ENCODE results near the gene MCOLN1. TPM values are rescaled to one million over a fixed set of nuclear protein-coding genes. Genes with fewer than 3 reads are reported as not detected.

MCOLN1 gene
- total and polyA plus RNA-seq, 2 of the 4 experiments (the other 2 are of a cell fraction) = 3.4 to 19.6 TPM

GRCh38 chr19:7549429-7550148, 27.2 kb downstream of the MCOLN1 start:
- 96% methylated on average over 8 of the region's 36 CpGs; no CpG with 5 or more reads in 1 of the 2 experiments for WGBS, 2 experiments (ENCODE audit: extremely low coverage in 2 of 2, insufficient read length in 1 of 2)
- no peaks in the 10 kb centered on the region for H3K4me1 ChIP-seq (ENCODE audit: control insufficient read depth, insufficient read depth, low read length)
- no peak overlapping the region for H3K18ac ChIP-seq (ENCODE audit: low read depth, low read length)
- H3K23ac ChIP-seq (ENCODE audit: low read depth, low read length) = no peak overlapping the region
- H2AK9ac ChIP-seq (replicated peaks; ENCODE audit: low read depth, low read length, poor library complexity) = no peak overlapping the region
- in situ Hi-C loops (cut with MboI; ENCODE audit: low sequenced_read_pairs) = no loop called here
- no peak overlapping the region for H4K5ac ChIP-seq (ENCODE audit: low read depth, low read length)
- no peak overlapping the region for H2BK20ac ChIP-seq (ENCODE audit: low read depth, low read length)
- no peak overlapping the region for H3K14ac ChIP-seq (replicated peaks; ENCODE audit: low read depth, low read length)
- no peak overlapping the region for H2AK5ac ChIP-seq (ENCODE audit: low read depth, low read length)
- intact Hi-C loops (cut with micrococcal nuclease) = no loop called here
- no peak for DNase-seq
- CTCF ChIA-PET = interaction anchor here (0.7 kb wide), 1 partner anchor 15 kb away, joined by 3 read pairs; no protein-coding TSS in a partner anchor
- no peaks in the 10 kb centered on the region for H3K9me1 ChIP-seq (ENCODE audit: insufficient read depth, low read length)
- no peak overlapping the region for H3K4me2 ChIP-seq (ENCODE audit: low read depth, low read length)
- 0 out of 4 replicates have a peak, but pooled peaks cover 0 to 2% of the 10 kb centered on the region in 2 experiments for H3K79me1 ChIP-seq (ENCODE audit: low read depth in 1 of 2, low read length in 2 of 2)
- H4K8ac ChIP-seq (ENCODE audit: low read depth in 2 of 2, low read length in 2 of 2) = no peak overlapping the region
- no TSS peak for BruUV-seq (replicated peaks)
- H4K20me1 ChIP-seq (ENCODE audit: insufficient read depth, low read length) = no peaks in the 10 kb centered on the region; the same call in 1 of the 2 replicates
- no peak overlapping the region for H2BK120ac ChIP-seq (ENCODE audit: low read depth, low read length)
- no peaks in the 10 kb centered on the region for H3K27me3 ChIP-seq (ENCODE audit: control insufficient read depth, insufficient read depth, low read length)
- no peak overlapping the region for H2AFZ ChIP-seq (replicated peaks; ENCODE audit: low read length, poor library complexity)
- H3K56ac ChIP-seq (ENCODE audit: extremely low read depth, insufficient read depth, low read length) = no peak overlapping the region
- no peak overlapping the region for H4K91ac ChIP-seq (ENCODE audit: insufficient read depth, low read depth, low read length)
- no peak for ATAC-seq (ENCODE audit: low read depth)
- H3K4ac ChIP-seq (ENCODE audit: low read depth, low read length) = no peak overlapping the region
- dilution Hi-C loops (cut with HindIII; ENCODE audit: low sequenced_read_pairs, unreplicated experiment) = no loop called here
- TF ChIP-seq POLR2A (IDR thresholded peaks at IDR 0.05; ENCODE audit: low read depth, low read length) (no peak), CHD1 (IDR thresholded peaks at IDR 0.05; ENCODE audit: low read depth, low read length) (no peak), RFX5 (IDR thresholded peaks at IDR 0.05; ENCODE audit: low read depth, low read length) (no peak), BHLHE40 (IDR thresholded peaks at IDR 0.05; ENCODE audit: low read depth, low read length) (no peak)
- POLR2A ChIA-PET (ENCODE audit: unreplicated experiment) = no interaction called here
- no peak overlapping the region for H3K4me3 ChIP-seq (ENCODE audit: insufficient read depth, low read depth, low read length)
- H2BK15ac ChIP-seq (ENCODE audit: low read depth, low read length) = no peak overlapping the region
- H3K9me3 ChIP-seq (ENCODE audit: control insufficient read depth, insufficient read depth, low read length) = no peaks in the 10 kb centered on the region
- no peak overlapping the region for H2BK5ac ChIP-seq (ENCODE audit: low read depth, low read length, poor library complexity, severe bottlenecking)
- peaks cover 30% of the 10 kb centered on the region for H3K36me3 ChIP-seq (ENCODE audit: control insufficient read depth, insufficient read depth, low read length)
- H3K27ac ChIP-seq (ENCODE audit: insufficient read depth, low read length) = no peak overlapping the region
- no peak overlapping the region for H3K9ac ChIP-seq (ENCODE audit: low read depth, low read length)

All from IMR-90 (cell line).